NCI-H2171 (cell line): ENCODE measurements around the gene GPD1.
"Not testable (repeated sequence)": the region's sequence is repeated elsewhere in the genome, so short reads cannot be mapped to it uniquely, and the experiment has no call there.

Experiments used
- DNase-seq: peaks from one replicate; lab custom pipeline; 2025; lab: John Stamatoyannopoulos, UW

GPD1 gene

GRCh38 chr12:50073712-50074111 is 30.1 kb upstream of the GPD1 start:
- DNase-seq = no peak

- DNase-seq = peak; percentile 40
These were observed 28.6 kb upstream of the GPD1 start for GRCh38 chr12:50074936-50075807.

- DNase-seq = no peak
These were observed 28.0 kb upstream of the GPD1 start for GRCh38 chr12:50075808-50076170.

DNA sequence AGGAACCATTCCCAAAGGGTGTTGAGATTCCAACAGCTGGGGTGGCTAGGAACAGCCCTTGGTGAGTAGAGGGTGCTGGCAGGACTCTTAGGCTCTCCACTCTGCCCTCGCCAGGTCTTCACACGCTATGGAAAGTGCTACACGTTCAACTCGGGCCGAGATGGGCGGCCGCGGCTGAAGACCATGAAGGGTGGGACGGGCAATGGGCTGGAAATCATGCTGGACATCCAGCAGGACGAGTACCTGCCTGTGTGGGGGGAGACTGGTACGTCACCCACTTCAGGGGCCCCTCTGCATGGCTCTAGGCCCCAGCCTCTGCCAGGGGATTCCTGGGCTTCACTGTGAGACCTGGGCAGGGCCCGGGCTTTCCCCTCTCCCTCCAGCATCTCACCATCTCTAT is 26.7 kb upstream of the GPD1 start:
- no peak for DNase-seq

DNA sequence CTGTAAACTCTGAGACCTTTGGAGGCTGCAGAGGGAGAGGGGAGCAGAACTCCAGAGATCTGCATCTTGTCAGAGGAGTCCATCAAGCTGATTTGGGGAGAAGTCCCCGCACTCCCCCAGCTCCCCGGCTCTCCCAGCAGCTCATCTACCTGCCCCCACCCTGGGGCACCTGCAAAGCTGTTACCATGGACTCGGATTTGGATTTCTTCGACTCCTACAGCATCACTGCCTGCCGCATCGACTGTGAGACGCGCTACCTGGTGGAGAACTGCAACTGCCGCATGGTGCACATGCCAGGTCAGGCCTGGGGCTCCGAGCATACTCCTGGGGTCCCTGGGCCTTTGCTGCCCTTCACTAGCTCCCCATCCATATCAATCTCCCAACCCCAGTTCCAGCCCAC is 25.5 kb upstream of the GPD1 start:
- no peak for DNase-seq

DNA sequence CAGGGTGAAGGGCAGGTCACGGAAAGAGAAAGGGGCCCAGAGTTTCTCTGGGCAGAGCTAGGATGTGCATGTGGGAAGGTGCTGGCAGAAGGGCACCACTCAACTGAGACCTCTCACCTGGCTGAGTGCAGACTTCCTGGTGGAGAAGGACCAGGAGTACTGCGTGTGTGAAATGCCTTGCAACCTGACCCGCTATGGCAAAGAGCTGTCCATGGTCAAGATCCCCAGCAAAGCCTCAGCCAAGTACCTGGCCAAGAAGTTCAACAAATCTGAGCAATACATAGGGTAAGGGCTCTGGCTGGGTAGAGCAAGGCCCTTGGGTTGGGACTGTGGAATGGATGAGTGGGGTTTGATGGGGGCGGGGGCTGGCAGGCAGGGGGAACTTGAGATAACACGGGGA is 24.0 kb upstream of the GPD1 start:
- DNase-seq = no peak

GRCh38 chr12:50081096-50081808 is 22.6 kb upstream of the GPD1 start:
- DNase-seq = no peak

DNA sequence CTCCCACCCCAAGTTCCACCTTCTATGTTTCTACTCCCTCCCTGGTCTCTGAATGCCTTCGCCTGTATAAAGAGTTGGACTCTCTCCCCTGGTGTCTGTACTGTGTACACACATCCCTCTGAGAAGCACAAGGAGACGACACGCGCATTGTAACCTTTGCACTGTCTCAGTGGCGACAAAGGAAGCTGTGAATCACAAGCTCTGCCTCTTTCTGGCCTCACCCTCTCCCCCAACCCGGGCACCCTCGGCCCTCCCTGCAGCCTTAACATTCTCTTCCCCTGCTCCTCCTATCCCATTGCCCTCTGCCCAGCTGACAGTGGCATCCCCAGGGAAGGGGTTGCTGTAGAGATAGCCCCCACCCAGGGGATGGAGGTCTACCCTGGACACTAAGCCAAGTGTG is 21.2 kb upstream of the GPD1 start:
- DNase-seq = no peak

- DNase-seq = no peak
These were observed 20.5 kb upstream of the GPD1 start for GRCh38 chr12:50083301-50083700.

DNA sequence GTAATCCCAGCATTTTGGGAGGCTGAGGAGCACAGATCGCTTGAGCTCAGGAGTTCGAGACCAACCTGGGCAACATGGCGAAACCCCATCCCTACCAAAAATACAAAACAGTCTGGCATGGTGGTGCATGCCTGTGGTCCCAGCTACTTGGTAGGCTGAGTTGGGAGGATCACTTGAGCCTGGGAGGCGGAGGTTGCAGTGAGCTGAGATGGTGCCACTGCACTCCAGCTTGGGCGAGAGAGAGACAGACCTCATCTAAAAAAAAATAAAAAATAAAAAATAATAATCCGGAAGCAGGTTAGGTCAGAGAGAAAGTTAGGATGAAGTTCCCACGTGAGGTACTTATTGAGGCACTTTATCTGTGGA is 19.4 kb upstream of the GPD1 start:
- not testable (repeated sequence) for DNase-seq

GRCh38 chr12:50084775-50085614 is 18.8 kb upstream of the GPD1 start, which contains the start of gene SMARCD1:
SMARCD1 (plus strand) TSS chr12:50085342; CDS start chr12:50085370, 28 bp downstream.
- DNase-seq = peak; percentile 96

DNA sequence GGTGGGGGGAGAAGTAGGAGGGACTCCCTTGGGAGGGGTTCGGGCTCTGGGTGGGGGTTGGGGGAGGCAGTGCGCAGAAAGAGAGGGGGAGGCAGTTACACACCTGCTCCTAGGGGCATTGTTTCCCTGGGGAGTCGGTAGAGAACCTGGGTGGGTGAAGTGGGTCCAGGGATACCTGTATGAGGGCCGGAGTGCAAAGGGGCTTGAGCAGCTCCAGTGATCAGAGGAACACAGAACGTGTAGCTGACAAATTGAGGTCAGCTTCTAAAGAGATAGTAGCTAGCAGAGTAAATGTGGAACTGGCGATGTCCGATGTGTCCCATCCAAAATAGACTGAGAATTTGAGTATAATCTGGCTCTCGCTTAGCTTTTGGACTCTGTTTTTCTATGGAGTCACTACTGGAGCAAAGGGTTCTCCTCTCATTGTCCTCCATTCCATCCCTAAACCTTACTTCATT is 18.2 kb upstream of the GPD1 start:
- DNase-seq = no peak

GRCh38 chr12:50086148-50086547 is 17.7 kb upstream of the GPD1 start:
- DNase-seq = no peak

DNA sequence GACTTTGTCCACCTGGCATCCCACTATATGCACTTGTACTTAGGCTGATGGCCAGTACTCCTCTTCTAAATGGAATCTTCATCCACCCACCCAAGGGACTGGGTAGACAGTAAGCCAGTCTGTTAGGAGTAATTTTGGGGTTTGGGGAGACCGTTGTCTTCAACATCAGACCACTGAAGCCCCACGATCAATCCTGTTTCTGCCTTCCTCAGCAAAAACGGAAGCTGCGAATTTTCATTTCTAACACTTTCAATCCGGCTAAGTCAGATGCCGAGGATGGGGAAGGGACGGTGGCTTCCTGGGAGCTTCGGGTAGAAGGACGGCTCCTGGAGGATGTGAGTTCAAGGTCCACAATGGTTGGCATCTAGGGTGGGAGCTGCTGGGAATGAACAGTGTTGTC is 16.7 kb upstream of the GPD1 start:
- DNase-seq = no peak

DNA sequence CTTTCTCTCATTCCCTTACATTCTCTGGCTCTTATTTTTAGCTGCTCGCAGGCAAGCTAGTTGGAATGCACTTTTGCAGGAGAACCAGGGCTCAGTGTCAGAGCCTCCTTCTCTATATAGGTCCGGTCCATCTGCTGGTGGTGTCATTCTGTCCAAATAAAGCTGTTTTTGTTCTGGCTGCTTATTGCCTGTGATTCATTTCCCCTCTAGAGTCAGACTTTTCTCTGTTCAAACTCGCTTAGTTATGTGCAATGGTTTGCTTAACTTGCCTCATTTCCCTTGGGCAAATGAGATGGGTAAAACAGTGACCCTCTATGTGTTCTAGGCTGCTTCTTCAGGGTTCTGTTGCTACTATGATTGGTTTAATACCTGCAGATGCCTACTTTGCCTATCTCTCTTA is 15.8 kb upstream of the GPD1 start:
- DNase-seq = no peak

DNA sequence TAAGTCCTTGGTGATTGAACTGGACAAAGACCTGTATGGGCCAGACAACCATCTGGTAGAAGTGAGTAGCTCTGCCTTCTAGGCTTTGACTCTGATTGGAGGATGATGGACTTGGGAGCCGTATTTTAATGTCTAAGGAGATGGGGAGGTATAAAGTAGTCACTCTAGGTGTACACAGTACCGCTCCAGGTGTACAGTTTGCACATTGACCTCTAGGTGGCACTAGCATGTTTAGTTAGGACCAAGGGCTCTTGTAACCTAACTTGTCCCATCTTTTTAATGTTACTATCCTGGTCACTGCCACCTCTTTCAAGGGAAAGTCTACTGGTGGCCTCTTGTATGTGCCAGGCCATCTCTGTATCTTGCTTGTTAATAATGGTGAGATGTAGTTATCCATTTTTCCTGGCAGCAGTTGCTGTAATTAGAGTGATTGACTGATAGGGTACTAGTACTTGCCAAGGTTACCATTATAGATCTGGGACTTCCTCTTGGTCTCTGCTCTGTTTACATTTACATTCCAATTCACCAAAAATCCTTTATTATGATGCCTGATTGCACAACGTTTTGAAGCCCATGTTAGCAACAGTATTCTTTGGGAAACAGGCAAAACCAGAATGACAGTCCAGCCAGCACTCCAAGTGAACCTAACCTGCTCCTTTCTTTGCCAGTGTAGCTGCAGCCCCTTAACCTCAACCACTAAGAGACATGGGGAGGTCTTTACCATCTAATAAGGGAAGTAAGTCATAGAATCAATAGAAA is 15.1 kb upstream of the GPD1 start:
- peak; percentile 53 for DNase-seq

DNA sequence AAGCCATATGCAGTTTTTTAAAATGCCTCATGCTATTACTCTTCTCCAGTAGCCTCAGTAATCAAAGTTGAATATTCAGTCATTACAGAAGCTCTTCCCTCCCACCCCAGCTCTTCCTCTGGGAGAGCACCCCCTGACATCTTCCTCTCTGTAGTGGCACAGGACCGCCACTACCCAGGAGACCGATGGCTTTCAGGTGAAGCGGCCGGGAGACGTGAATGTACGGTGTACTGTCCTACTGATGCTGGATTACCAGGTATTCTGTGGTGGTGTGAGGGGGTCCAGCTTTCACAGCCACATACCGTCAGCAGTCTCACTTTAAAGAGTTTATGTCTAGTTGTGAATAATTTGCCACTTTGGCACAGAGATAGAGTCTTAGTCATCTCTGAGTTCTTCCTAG is 14.1 kb upstream of the GPD1 start:
- no peak for DNase-seq

GRCh38 chr12:50090391-50090790 is 13.4 kb upstream of the GPD1 start:
- DNase-seq = no peak

- DNase-seq = no peak
These were observed 5.9 kb upstream of the GPD1 start for GRCh38 chr12:50097952-50098351.

DNA sequence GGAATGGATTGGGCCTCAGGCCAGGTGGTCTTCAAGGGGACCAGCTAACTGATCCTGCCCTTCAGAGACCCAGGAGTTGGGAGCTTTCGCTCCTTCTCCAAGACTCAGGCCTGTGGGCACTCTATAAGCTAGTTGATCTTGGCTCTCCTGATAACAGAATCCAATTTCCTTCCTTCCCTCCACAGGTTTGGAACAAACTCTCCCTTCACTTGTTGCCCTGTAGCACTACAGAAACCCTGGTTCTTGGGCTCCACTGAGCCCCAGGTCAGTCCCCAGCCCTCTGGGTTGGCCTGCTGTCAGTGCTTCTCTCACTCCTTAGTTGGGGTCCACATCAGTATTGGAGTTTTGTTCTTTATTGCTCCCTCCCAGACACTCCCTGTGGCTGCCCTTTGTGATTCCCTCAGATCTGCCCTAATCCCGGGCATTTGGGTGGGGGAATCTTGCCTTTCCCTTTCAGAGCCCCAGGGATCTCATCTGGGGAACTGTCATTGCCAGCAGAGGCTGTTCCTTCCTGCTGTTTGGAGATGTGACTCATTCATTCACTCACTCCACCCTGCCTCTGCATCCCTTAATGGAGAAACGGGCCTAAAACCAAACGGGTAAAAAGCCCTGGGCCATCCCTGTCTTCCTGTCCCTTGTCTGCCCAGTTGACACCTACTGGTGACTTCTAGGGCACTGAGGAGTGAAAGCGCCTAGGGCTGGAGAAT is 4.4 kb upstream of the GPD1 start:
- DNase-seq = no peak

DNA sequence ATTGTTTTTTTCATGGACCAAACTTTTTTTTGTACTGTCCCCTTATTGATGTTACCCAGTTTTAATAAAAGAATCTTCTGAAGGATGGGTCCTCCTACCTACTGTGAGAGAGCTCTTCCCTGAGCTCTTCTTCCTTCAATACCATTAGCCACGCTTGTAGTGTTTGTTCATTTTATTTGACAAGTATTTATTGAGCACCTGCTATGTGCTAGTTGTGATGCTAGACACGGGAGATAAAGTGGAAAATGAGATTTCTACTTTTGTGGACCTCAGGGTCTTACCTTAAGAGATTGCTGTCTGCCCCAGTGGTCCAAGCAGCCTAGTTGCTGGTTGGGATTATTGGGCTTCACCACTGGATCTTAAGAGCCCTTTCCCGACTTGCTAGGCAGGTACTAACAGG is 3.2 kb upstream of the GPD1 start:
- no peak for DNase-seq
